ENCODE data around the gene SOCS1.

The SOCS1 gene

DNA sequence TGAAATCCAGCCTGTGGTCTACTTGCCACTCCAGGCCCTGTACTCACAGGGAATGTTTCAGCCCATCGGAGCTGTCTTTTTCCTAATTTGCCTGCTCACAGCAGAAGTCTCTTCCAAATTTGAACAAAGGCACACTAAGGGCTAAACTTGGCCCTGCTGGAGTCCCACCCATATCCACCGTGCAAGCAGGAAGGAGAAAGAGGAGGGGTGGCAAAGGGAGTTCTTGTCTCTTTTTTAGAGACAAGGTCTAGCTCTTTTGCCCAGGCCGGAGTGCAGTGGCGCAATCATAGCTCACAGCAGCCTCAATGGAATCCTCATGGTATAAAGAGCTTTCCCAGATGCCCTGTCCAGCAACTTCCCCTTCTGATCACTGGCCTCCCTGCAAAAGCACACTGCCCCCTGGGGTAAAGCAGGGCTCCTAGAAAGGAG, 27.8 kb upstream of the SOCS1 start:
- no peak for DNase-seq

DNA sequence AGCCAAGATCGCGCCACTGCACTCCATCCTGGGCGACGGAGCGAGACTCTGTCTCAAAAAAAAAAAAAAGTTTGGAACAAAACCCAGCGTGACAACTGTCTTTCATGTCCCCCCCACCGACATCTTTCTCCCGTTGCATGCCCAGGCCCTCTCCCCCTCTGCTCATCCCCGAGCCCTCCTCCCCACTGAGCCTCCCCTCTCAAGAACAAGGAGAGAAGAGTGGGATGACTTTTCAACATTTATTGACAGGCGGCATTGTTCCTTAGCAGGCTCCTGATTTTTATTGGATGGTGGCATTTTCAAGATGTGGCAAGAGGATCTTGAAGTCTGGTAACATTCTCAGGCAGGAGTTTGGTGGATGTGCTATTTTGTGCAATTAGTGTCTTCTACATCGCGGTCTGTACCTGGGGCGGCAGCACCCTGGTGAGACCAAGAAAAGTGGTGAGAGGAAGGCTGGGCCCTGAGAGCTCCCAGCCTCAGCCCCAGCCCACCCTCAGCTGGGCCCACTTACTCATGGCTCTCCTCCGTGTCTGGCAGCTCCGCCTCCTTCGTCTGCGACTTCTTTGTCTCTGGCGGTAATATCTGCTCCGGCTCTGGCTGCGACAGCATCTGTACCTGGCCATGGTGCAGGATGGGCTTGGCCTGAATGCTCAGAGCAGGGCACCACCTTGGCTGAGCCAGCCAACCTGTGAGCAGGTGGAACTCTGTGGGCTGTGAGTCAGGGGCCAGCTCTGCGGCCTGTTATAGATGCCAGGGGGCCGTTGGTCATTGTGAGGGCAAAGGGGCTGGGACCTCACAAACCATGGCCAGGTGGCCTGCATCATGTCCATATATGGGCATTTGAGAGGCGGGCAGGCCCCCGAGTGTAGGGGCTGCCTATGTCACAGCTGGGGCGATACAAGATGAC, 24.9 kb upstream of the SOCS1 start, which contains the start of gene PRM1:
Gene PRM1, minus strand, starts transcription at position 715 of the 907 bp plus-strand sequence. Its CDS starts 92 bp downstream, at position 623.
- no peak for DNase-seq

DNA sequence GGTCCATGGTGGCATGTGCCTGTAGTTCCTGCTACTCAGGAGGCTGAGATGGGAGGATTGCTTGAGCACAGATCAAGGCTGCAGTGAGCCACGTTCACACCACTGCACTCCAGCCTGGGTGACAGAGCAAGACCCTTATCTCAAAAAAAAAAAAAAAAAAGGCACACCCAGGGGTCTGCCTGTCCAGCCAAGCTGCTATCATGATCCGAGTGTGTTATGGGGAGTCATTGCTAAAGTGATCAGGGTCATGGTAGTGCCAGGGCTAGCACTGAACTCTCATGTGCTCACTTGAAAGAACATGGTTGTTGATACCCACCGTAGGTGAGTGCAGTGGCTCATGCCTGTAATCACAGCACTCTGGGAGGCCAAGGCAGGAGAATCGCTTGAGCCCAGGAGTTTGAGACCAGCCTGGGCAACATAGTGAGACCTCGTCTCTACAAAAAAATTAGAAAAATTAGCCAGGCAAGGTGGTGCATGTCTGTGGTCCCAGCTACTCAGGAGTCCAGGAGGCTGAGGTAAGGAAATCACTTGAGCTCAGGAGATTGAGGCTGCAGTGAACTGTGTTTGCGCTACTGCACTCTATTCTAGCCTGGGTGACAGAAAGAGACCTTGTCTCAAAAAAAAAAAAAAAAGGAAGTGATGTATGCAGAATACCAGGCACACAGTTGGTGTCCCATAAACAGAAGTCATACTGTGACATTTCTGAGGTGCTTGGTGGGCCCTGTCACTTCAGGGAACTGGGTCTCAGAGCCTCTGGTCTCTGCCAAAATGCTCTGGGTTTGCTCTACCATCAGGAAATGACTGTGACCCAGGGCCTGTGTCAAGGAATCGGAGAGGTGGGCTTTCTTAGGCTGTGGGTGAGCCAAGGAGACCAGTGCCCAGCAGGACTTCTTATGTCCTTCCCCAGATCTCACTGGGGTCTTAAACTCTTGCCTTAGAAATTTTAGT, 23.0 kb upstream of the SOCS1 start:
- DNase-seq = no peak

DNA sequence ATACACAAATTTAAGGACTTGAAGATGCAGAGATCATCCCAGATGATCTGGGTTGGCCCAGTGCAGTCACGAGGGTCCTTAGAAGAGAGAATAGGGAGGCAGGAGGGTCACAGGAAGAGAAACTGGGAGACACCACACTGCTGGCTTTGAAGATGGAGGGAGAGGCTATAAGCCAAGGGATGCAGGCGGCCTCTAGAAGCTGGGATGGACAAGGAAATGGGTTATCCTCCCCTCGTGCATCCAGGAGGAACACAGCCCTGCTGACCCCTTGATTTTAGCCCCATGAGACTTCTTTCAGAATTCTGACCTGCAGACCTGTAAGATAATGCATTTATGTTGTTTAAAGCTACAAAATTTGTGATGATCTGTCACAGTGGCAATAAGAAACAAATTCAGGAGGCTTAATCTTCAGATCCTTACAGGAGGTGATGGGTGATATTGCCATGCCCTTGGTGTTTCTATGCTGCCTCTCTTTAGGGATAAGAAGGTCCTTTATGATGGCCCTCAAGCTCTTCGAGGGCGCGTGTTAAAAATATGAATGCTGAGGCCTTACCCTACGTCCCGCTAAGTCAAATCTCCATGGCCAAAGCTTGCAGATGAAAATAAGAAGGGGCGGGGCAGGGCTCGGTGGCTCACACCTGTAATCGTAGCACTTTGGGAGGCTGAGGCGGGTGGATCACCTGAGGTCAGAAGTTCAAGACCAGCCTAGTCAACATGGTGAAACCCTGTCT, 21.8 kb upstream of the SOCS1 start:
- DNase-seq = no peak

DNA sequence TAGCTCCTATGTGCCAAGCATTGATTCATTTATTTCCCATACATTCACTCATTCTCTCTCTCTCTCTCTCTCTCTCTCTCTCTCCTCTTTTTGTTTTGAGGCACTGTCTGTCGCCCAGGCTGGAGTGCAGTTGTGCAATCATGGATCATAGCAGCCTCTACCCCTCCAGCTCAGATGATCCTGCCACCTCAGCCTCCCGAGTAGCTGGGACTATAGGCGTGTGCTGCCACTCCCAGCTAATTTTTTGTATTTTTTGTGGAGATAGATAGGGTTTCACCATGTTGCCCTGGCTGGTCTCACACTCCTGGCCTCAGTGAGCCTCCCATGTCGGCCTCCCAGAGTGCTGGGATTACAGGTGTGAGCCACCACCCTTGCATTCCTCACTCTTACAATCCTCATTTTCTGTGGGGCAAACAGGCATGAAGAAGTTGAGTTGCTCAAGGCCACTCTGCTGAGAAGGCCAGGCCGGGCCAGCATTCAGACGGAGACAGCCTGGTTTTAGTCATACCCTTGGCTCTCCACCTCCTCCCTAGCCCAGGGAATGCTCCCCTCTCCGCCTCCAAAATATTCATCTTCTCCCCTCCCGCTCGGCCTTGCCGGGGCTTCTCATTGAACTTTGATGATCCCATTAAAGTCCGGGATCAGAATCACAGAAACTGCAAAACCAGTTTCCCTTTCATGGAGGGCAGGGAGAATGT, 21.0 kb upstream of the SOCS1 start:
- no peak for DNase-seq

DNA sequence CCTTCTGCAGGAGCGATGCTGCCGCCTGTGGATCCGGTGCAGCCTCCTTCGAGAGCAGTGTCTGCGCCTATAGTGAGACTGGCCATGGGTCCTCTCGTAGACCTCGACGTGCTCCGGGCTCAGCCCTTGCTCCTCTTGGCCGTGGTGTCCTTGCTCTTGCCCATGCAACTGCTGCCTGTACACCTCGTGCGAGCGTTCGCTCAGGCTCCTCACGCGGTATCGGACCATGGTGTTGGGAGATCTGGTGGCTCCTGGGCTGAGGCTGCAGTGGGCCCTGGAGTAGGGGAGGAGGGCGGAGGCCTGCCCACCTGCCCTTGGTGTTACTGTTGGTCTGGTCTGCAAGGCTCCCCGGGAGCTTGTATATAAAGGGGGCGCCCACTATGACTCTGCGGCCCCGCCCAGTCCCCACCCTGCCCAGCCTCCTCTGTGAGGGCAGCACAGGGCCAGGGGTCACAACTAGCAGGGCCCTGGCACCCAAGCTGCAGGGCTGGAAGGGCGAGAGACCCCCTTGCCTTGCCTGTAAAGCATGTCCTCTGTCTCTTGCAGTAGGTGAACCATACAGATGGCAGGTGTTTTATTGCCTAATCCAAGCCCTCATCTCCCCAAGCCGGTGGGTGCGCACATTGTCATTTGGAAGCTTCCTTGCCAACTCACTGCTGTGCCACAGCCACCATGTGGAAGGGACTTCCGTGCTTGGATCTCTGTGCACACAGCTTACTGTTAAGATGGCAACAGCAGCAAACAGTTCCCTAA, 20.3 kb upstream of the SOCS1 start, which contains the start of gene PRM2:
Gene PRM2, minus strand, starts transcription at position 338 of the 753 bp plus-strand sequence. Its CDS starts 110 bp downstream, at position 228.
- no peak for DNase-seq

DNA sequence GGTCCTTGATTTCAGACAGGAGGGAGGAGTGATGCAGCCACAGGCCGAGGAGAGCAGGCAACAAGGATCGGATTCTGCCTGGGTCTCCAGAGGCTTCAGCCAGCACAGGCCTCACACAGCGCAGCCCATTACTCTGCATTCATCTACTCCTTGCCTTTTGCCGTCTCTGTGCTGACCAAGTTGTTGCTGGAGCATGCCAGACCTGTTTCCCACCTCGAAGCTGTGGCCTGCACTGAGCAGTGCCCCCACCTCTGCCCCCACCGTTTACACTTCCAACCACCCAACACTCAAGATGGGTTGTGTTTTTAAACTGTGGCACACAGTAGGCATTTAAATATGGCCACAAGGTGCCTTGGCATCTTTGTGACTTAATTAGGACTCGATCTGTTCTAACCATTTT, 19.0 kb upstream of the SOCS1 start:
- no peak for DNase-seq

DNA sequence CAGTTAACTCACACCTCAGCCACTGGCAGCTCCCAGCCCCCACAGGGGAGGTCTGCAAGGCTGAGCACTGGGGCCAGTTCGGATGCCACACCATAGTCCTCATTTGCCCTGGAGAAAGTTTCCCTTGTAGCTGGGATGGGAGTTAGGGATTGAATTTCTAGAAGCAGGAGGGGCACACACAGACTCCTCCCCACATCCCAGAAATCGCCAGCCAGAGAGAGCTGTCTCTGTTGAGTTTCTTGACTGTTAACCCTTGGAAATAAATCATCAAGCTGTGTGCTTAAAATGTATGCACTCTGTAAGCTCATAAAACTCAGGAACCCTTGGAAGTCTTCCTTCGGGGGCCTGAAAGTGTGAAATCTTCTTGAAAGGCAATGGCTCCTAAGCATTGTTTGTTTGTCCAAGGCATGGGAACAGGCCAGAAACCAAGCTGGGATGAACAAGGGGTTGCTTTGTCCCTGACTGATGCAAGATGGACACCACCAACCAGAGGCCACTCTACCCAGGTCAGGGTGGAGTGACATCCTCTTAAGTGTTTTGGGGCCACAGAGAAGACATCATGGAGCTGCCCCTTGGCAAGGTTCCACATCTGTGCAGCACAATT, 17.8 kb upstream of the SOCS1 start:
- no peak for DNase-seq

DNA sequence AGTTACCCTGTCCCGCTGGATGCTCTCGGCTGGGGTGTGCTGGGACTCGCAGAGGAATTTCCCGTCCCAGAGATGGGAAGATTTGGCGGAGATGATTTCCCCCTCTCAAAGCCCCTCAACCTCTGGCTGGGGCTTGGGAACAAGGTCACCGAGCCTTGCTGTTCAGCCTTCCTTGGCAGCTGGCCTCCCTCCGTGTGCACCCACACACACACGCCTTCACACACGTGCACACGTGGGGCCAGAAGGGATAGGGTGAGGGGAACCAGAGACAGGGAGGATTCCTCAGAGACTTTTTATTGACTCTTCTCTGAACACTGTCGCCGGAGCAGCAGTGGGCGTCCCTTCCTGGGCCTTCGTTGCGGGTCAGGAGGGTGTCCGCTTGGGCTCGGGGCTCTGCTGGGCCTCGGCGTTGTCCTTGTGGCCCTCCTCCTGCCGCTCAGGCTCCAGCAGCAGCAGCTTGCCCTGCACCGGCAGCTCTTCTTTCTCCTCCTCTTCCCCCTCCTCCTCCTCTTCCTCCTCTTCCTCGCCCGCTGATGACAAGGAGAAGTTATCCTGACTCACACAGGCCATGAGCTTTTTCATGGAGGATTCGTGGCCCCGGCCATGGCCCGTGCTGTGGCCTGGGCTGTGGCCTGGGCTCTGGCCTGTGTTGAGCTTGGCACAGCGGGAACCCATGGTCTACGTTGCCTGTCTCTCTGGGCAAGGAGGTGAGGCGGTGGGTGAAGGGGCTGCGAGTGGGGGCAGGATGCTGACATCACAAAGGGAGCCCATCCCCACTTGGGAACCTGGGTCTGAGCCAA, 17.1 kb upstream of the SOCS1 start, which contains the start of gene PRM3:
Gene PRM3, minus strand, starts transcription at position 709 of the 800 bp plus-strand sequence. Its CDS starts 34 bp downstream, at position 675.
- no peak for DNase-seq

DNA sequence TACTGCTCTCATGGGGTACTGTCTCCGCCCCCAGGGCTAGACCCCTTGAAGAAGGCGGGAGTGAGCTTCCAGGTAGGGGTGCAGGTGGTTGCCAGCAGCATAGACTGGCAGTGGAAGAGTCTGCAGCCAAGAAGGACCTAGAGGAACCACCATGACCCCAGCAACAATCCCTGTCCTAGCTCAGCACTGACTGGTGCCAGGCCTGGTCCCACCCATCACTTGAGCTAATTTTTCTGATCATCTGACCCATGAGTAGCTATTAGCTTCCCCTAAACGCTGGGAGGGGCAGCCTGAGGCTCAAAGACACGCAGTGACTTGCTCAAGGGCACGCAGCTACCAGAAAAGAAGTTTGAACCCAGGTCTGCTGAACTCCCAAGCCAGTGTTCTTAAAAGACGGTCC, 16.5 kb upstream of the SOCS1 start:
- DNase-seq = no peak

DNA sequence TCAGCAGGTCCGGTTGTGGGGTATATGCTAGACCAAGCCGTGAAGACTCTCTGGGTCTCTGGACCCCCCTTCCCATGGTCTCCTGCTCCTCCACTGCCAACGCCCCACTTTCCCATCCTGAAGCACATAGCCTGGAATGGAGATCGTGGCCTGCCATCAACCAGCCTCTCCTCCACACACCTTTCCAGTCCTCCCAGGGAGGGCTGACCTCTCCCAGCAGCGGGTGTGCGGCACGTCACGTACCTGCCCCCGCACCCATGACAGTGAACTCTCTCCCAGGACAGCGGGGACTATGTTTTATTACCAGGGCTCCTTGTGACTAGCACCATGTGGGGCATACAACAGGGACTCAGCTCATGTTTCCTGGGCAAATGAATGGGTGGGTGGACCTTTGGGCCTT, 15.6 kb upstream of the SOCS1 start:
- DNase-seq = no peak

DNA sequence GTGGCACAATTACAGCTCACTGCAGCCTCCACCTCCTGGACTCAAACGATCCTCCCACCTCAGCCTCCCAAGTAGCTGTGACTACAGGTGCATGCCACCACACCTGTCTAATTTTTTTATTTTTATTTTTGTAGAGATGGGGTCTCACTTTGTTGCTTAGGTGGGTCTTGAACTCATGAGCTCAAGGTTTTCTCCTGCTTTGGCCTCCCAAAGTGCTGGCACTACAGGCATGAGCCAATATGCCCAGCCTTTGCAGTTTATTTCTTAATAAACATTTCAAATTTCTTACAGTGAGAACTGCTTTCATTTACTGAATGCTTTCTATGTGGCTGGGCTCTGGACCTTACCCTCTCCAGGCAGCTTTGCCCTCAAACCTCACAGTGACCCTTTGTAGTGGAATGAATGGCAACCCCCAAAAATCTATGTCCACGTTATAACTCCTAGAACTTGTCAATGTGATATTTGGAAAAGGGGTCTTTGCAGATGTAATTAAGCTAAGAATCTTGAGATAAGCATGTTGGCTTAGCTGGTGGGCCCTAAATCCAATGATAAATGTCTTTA, 14.7 kb upstream of the SOCS1 start:
- DNase-seq = no peak

DNA sequence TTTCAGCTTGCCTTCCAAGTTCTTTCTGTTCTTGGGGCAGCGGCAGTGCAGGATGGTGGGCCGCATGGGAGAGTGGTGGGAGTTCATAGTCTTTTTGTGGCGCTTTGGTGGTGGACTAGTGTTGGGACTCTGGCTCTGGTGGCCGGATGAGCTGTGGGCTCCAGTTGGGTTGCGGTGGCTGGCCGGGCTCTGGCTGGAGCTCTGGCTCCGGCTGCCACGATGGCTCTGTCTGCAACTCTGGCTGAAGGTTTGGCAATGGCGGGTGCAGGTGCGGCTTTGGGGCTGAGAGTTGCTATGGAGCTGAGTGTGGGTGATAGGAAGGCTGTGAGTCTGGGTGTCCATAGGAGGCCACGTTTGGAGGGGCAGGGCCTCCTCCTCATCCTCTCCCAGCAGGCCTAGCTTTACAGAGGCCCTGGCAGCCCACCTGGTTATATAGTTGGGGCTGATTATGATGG, 12.9 kb upstream of the SOCS1 start, which contains the start of gene TNP2:
Gene TNP2, minus strand, starts transcription at position 405 of the 455 bp plus-strand sequence. Its CDS starts 63 bp downstream, at position 342.
- DNase-seq = no peak

DNA sequence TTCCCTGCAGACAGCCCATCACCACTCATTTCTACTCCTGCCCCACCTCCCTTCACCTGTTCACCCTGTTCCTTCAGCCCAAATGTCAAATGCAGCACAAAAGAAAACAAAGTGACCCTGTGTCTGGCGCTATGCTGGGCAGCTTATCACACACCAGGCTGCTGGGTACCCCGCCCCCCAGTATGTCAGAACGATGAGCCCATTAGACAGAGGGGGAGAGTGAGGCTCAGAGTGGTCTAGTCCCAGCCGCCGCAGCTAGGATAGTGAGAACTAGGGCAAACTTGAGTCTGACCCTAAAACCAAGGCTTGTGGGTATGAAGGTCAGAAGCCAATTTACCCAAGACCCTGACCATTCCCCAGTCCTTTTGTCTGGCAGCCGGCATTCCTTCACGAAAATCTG, 9.1 kb upstream of the SOCS1 start:
- DNase-seq = no peak

DNA sequence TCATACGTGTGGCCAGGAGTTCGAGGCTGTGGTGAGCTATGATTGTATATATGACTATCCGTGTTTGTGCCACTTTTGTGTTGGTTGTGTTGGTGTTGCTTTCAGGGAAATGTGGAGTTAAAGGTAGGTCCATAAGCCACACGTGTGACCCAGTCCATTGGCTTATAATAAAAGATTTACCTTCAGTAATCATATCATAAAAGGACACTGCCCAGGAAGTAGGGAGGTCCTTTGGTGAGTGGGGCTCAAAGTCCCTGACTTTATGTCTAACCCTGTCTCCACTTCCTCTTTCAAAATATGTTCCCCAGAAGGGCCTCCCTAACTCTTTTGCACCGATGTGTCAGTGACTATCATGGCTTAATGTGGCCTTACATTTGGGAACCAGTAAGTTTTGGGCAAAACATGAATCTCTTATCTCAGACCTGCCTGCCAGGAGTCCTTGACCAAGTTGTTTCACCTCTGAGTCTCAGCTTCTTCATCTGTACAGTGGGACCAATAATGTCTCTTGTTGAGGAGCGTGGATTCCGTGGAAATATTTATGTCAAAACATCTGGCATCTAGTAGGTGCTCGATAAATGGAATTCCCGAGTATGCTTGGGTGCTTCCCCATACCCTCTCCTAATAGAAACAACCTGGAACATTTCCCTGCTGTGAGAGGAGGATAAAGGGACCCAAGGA, 8.3 kb upstream of the SOCS1 start:
- DNase-seq = no peak

DNA sequence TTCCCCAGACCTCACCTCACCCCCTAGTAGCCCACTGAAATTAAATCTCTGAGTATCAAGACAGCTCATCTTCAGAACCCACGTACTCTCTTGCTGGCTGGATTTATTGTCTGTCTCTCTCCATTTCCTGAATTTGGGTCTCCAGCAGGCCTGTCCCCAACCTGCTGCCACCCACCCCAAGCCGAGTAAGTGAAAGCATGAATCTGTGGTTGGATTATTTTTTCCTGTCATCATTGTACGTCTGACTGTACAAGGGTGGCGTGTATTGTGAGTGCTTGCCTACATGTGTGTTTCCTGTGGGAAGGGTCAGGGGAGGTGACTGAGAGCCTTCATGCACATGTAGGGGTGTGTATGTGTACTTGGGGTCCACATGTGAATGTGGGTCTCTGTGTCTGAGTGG, 7.7 kb upstream of the SOCS1 start:
- DNase-seq = no peak

DNA sequence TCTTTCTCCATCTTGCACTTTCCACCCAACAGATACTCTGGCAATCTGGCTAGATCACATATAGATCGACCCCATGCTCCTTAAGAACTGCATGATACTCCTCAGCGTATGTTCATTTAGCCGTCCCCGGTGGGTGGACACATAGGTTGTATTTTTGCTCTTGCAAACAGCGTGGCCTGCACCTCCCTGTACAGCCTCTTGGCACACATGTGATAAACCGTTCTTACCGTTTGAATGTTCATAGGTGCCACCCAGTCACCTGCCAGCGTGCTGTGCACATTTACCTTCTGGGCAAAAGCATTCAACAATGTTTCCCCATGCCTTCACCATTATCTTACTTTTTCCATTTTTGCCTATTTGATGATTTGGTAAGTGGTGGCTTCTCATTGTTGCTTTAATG, 6.9 kb upstream of the SOCS1 start:
- DNase-seq = no peak

DNA sequence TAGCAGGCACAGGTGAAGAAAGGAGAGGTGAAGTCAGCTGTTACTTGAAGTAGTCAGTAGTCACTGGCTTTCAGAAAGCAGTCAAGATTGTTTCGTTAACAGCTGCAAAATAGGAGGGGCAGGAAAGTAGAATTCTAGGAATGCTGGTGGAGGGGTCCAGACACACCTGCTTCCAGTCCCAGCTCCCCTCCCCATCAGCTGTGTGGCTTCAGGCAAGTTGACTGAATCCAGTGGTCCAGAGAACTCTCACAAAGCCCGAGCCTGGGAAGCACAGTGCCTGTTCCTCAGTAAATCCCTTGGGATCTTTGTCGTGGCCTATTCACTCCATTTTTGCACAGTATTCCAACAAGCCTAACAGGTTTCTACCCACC, 4.6 kb upstream of the SOCS1 start:
- no peak for DNase-seq

All from activated CD8-positive, alpha-beta memory T cell treated with anti-CD3 and anti-CD28 coated beads, Interleukin-2, amount 50 U/mL, for 4 hours (primary cell).